Measurements from ENCODE around the gene EIF4E2.

EIF4E2 gene

DNA sequence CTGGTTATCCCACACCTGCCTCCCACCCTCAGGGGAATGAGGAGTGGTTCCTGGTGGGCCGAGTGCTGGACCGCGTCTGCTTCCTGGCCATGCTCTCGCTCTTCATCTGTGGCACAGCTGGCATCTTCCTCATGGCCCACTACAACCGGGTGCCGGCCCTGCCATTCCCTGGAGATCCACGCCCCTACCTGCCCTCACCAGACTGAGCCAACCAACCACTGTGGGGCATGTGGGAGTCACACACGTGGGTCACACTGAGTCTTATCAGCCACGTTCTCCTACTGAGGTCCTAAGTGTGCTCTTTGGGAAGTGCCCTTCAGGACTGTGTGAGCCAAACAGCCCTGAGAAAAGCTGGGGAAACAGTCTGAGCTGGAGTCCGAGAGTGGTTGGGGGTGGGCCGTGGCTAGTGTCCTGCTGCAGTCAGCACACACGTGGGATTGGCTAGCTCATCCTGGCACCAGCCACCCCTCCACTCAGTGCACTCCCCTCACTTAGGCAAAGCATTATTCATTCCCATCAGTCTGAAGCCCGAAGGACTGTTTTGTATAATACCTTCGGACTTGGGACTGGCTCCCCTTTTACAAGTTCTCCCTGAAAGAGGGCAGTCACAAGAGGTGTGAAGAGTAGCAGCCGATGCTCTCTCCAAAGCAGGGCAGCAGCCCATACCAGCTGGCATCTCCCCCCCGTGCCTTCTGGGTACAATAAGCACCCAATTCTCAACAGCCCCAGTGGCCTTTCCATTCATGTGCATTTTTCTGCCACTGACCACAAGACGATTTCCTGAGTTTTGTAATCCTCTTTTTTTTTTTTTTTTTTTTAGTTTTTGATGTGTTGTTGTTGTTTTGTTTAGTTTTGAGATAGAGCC, 4.7 kb upstream of the EIF4E2 start:
- TF ChIP-seq, protein P1, sequence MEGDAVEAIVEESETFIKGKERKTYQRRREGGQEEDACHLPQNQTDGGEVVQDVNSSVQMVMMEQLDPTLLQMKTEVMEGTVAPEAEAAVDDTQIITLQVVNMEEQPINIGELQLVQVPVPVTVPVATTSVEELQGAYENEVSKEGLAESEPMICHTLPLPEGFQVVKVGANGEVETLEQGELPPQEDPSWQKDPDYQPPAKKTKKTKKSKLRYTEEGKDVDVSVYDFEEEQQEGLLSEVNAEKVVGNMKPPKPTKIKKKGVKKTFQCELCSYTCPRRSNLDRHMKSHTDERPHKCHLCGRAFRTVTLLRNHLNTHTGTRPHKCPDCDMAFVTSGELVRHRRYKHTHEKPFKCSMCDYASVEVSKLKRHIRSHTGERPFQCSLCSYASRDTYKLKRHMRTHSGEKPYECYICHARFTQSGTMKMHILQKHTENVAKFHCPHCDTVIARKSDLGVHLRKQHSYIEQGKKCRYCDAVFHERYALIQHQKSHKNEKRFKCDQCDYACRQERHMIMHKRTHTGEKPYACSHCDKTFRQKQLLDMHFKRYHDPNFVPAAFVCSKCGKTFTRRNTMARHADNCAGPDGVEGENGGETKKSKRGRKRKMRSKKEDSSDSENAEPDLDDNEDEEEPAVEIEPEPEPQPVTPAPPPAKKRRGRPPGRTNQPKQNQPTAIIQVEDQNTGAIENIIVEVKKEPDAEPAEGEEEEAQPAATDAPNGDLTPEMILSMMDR (IDR thresholded peaks at IDR 0.05; ENCODE audit: control extremely low read depth, extremely low read depth, low read depth, missing control alignments): no peak
- DNase-seq (ENCODE audit: extremely low spot score): no peak
- POLR2A ChIA-PET: no interaction called here
- CTCF ChIA-PET: interaction anchor here (1.0 kb wide), 1 partner anchor 99 kb away, joined by 3 read pairs; no protein-coding TSS in a partner anchor

DNA sequence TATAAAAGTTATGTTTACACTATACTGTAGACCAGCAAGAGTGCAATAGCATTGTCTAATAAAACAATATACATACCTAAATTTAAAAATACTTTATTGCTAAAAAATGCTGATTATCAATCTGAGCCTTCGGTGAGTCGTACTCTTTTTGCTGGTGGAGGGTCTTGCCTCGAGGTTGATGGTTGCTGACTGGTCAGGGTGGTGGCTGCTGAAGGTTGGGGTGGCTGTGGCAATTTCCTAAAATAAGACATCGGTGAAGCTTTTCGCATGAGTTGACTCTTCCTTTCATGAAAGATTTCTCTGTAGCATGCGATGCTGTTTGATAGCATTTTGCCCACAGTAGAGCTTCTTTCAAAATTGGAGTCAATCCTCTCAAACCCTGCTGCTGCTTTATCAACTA, 2.5 kb upstream of the EIF4E2 start:
- CTCF ChIA-PET: no interaction called here
- TF ChIP-seq, protein P1 (IDR thresholded peaks at IDR 0.05; ENCODE audit: control extremely low read depth, extremely low read depth, low read depth, missing control alignments): no peak
- DNase-seq (ENCODE audit: extremely low spot score): no peak
- POLR2A ChIA-PET: no interaction called here

DNA sequence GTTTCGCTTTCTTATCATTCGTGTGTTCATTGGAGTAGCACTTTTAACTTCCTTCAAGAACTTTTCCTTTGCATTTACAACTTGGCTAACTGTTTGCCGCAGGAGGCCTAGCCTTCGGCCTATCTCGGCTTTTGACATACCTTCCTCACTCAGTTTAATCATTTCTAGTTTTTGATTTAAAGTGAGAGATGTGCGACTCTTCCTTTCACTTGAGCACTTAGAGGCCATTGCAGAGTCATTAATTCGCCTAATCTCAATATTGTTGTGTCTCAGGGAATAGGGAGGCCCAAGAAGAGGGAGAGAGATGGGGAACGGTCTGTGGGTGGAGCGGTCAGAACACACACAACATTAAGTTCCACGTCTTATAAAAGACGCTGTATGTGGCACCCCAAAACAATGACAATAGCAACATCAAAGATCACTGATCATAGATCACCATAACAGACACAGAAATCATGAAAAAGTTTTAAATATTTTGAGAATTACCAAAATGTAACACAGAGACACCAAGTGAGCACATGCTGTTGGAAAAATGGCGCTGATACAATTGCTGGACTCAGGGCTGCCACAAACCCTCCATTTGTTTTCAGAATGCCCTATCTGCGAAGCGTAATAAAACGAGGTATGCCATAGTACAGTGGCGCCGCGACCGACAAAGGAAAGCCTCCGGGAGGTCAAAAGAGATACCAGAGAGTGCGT, 685 bp upstream of the EIF4E2 start:
- TF ChIP-seq, protein P1 (IDR thresholded peaks at IDR 0.05; ENCODE audit: control extremely low read depth, extremely low read depth, low read depth, missing control alignments): no peak
- CTCF ChIA-PET: no interaction called here
- POLR2A ChIA-PET: no interaction called here
- no peak for DNase-seq (ENCODE audit: extremely low spot score)

DNA sequence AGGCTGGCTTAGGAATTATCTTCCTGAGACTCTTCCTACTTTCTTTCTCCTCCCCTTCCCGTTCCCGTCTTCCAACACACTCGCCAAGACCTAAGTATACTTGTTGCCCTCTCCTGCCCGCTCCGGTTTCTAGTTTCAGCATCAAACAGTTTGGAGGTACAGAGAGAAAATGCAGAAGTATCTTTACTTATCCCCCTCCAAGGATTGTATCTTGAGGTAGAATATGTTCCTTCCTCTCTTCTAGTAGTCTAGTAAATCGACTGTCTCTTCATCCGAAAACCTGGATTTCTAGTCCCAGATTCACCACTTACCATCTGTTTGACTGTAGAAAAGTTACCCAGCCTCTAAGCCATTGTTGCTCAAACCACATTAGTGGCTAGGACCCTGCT, 755 bp downstream of the EIF4E2 start:
- CTCF ChIA-PET: no interaction called here
- TF ChIP-seq, protein P1 (IDR thresholded peaks at IDR 0.05; ENCODE audit: control extremely low read depth, extremely low read depth, low read depth, missing control alignments): no peak
- POLR2A ChIA-PET: no interaction called here
- no peak for DNase-seq (ENCODE audit: extremely low spot score)

DNA sequence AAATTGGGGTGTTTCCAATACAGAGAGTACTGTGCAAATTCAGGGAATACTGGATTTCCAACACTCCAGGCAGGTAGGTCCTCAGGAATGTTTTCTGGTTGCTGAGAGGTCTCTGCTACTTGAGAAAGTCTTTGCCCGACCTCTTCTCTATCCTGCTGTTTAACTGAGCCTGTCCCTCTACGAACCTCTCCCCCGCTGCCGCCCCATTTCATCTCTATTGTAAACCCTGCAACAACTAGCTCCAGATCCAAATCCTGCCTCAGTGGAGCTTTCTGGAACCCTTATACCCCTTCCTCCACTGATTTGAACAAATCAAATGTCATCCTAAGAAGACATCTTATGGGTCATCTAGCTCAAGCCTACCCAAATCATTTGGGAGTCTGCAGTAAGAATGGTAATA, 1.3 kb downstream of the EIF4E2 start:
- no peak for DNase-seq (ENCODE audit: extremely low spot score)
- ChIA-PET CTCF (no interaction called here), POLR2A (no interaction called here)
- TF ChIP-seq, protein P1 (IDR thresholded peaks at IDR 0.05; ENCODE audit: control extremely low read depth, extremely low read depth, low read depth, missing control alignments): no peak

DNA sequence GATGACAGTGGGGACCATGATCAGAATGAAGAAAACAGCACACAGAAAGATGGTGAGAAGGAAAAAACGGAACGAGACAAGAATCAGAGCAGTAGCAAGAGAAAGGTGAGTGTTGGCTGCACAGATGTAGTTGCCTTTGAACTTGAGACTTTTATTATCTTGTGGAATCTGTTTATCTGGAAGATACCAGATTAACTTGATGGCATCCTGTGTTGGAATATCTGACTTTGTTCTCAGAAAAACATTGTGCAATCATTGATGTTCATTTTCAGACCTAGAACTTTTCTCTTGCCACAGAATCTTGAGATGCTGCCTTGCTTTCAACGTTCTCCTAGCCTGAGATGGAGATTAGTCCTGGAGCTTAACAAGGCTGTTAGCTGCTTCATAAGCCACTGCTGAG, 5.9 kb downstream of the EIF4E2 start:
- TF ChIP-seq, protein P1 (IDR thresholded peaks at IDR 0.05; ENCODE audit: control extremely low read depth, extremely low read depth, low read depth, missing control alignments): no peak
- ChIA-PET POLR2A (no interaction called here), CTCF (no interaction called here)
- DNase-seq (ENCODE audit: extremely low spot score): no peak

Measured in GM10248 (cell line).